Measurements from ENCODE around the gene TLR5. TPM values are rescaled to one million over a fixed set of nuclear protein-coding genes. Genes with fewer than 3 reads are reported as not detected.

The TLR5 gene
- polyA plus RNA-seq, 4 donors = 3.1 to 7.1 (median 6.7) TPM

GRCh38 chr1:223076362-223076761 is 66.7 kb downstream of the TLR5 start:
- DNase-seq (ENCODE audit: low read depth in 4 of 4, low spot score in 3 of 4) = no peak

DNA sequence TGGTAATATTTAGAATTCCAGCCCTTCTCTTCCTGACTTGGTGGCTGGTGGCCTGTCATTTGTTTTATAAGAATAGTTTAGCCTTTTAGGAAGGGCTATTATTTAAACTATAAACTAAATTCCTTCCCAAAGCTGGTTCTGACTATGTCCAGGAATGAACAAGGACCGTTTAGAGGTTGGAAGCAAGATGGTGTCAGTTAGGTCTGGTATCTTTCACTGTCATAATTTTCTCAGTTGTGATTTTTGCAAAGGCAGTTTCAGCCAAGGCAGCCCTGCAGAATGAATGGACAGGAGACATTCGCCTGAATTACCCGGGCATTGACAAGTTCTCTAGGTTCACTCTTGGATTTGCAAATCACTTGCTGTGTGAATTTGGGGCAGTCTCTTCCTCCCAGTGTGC is 67.2 kb downstream of the TLR5 start:
- DNase-seq (ENCODE audit: low read depth in 4 of 4, low spot score in 3 of 4) = no peak

DNA sequence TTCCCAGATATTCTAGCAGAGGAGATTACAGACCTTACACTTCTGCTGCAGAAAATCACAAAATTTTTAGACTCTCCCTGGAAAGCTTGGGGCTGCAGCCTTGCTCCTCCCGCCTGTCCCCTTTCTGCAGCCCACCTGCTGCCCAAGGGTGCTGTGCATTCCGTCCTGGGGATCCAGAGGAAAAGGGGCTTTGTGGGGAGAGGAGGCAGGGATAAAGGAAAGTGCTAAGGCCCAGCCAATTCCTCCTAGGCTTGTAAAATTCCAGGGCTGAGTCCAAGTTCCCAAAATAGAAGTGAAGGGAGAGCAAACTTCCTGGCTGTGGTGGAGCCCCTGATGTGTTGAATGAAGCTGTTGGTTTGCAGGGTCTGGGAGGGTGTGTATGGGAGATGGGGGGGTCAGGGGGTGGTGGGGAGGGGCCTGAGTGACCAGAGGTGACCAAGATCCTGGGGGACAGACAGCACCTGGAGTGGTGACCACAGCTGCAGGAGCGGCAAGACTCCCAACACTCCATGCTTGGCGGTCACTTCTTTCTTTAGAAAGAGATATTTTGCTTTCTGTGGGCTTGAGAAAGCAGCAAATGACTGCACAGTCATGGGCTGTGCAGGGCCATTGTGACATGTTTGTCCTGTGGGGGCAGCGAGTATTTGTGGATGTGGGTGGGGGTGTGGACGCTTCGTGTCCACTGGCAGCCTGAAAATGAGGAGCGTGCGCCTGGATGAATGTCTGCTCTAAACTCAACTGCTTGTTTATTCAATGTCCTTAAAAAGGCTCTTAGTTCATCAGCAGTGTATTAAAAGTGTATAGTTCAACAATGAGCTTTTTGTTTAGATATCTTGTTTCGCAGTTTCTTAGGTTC is 68.4 kb downstream of the TLR5 start:
- no peak for DNase-seq (ENCODE audit: low read depth in 4 of 4, low spot score in 3 of 4)

- DNase-seq (ENCODE audit: low read depth in 4 of 4, low spot score in 3 of 4) = no peak
These were observed 74.0 kb downstream of the TLR5 start for GRCh38 chr1:223068900-223069665.

- no peak for DNase-seq (ENCODE audit: low read depth in 4 of 4, low spot score in 3 of 4)
These were observed 75.1 kb downstream of the TLR5 start for GRCh38 chr1:223067914-223068313.

GRCh38 chr1:223066415-223066814 is 76.6 kb downstream of the TLR5 start:
- no peak for DNase-seq (ENCODE audit: low read depth in 4 of 4, low spot score in 3 of 4)

- no peak for DNase-seq (ENCODE audit: low read depth in 4 of 4, low spot score in 3 of 4)
These were observed 80.9 kb downstream of the TLR5 start for GRCh38 chr1:223062177-223062576.

GRCh38 chr1:223059526-223059925 is 83.5 kb downstream of the TLR5 start:
- DNase-seq (ENCODE audit: low read depth in 4 of 4, low spot score in 3 of 4) = no peak

Other genes starting within 250 kb of the TLR5 start
- 10 to 100 TPM in 3 of 4 donors, under 1 TPM in 1; 0.91 to 21.1 (median 18.4) TPM for gene SUSD4, start 220.9 kb upstream of the TLR5 start, polyA plus RNA-seq (ENCODE audit: insufficient read length in 4 of 4)

All from left renal pelvis (tissue), 4 donors.